Kidney capillary endothelial cell (primary cell): ENCODE results near the gene GRIA1.
A peak's percentile ranks its signal among the peaks of the same experiment; 100 is the strongest.

ENCODE experiments used
- DNase-seq: peaks from one replicate; pipeline ENCODE4 v3.0.0-alpha.2; 2018; ENCODE audit warnings: low spot score

The GRIA1 gene

GRCh38 chr5:153613672-153614071 is 123.2 kb downstream of the GRIA1 start:
- DNase-seq = no peak

- DNase-seq = peak; percentile 61
Observed at GRCh38 chr5:153617190-153617589, 126.7 kb downstream of the GRIA1 start.

- no peak for DNase-seq
Observed at GRCh38 chr5:153618307-153618706, 127.8 kb downstream of the GRIA1 start.

GRCh38 chr5:153618867-153619266 is 128.4 kb downstream of the GRIA1 start:
- DNase-seq = peak; percentile 70

GRCh38 chr5:153619771-153620170 is 129.3 kb downstream of the GRIA1 start:
- DNase-seq = peak; percentile 57

- no peak for DNase-seq
Observed at GRCh38 chr5:153623124-153623523, 132.7 kb downstream of the GRIA1 start.

- peak; percentile 73 for DNase-seq
Observed at GRCh38 chr5:153623751-153624450, 133.4 kb downstream of the GRIA1 start.

GRCh38 chr5:153624451-153624765 is 133.9 kb downstream of the GRIA1 start:
- no peak for DNase-seq

GRCh38 chr5:153625826-153626354 is 135.4 kb downstream of the GRIA1 start:
- DNase-seq = no peak

GRCh38 chr5:153626836-153627235 is 136.4 kb downstream of the GRIA1 start:
- no peak for DNase-seq

GRCh38 chr5:153629027-153629895 is 138.8 kb downstream of the GRIA1 start:
- peak; percentile 83 for DNase-seq

GRCh38 chr5:153630546-153630945 is 140.1 kb downstream of the GRIA1 start:
- no peak for DNase-seq

- no peak for DNase-seq
Observed at GRCh38 chr5:153632748-153633290, 142.3 kb downstream of the GRIA1 start.

- DNase-seq = no peak
Observed at GRCh38 chr5:153636670-153637451, 146.4 kb downstream of the GRIA1 start.

GRCh38 chr5:153640293-153640692 is 149.8 kb downstream of the GRIA1 start:
- DNase-seq = no peak

- no peak for DNase-seq
Observed at GRCh38 chr5:153641183-153641688, 150.8 kb downstream of the GRIA1 start.

- no peak for DNase-seq
Observed at GRCh38 chr5:153654504-153655200, 164.2 kb downstream of the GRIA1 start.

GRCh38 chr5:153655201-153655510 is 164.7 kb downstream of the GRIA1 start:
- DNase-seq = no peak

- DNase-seq = no peak
Observed at GRCh38 chr5:153658149-153658548, 167.7 kb downstream of the GRIA1 start.

- DNase-seq = no peak
Observed at GRCh38 chr5:153658606-153659005, 168.1 kb downstream of the GRIA1 start.

- DNase-seq = no peak
Observed at GRCh38 chr5:153659039-153659736, 168.7 kb downstream of the GRIA1 start.
